GM12878 (cell line): ENCODE measurements around the gene FCHSD2. TPM values are rescaled to one million over a fixed set of nuclear protein-coding genes. Genes with fewer than 3 reads are reported as not detected.

Source experiments
- ATAC-seq: fragments of 200-7000 bp; cut with Tn5 transposase; 3 replicates; pipeline ENCODE4 v1.9.1; 2020; ENCODE audit warnings: mild to moderate bottlenecking, moderate library complexity
- BruUV-seq: library from RNA; stranded (reverse); fragments of 400-500 nt; replicated peaks from 2 replicates; lab custom pipeline; 2021; lab: Mats Ljungman, UMichigan
- CTCF ChIA-PET: fragments of 300-600 bp; sonication (Branson Sonifier 250); formaldehyde crosslinking; extraction: SDS; loops from one replicate; lab custom pipeline; 2021; ENCODE audit warnings: inconsistent platforms; lab: Yijun Ruan, JAX
- POLR2A ChIA-PET: fragments of 350-600 bp; formaldehyde crosslinking; extraction: SDS; loops from one replicate; lab custom pipeline; 2021; ENCODE audit warnings: inconsistent platforms; lab: Charles Lee
- RAD21 ChIA-PET: fragments of 300-600 bp; sonication (Branson Sonifier 250); formaldehyde crosslinking; loops from one replicate; lab custom pipeline; 2023; ENCODE audit warnings: antibody characterized with exemption; ENCODE audit not compliant: unreplicated experiment; lab: Charles Lee
- SMC1A ChIA-PET: fragments of 300-600 bp; sonication (Branson Sonifier 250); formaldehyde crosslinking; loops from one replicate; lab custom pipeline; 2023; ENCODE audit not compliant: unreplicated experiment, uncharacterized antibody; lab: Charles Lee
- DNase-seq: peaks from one replicate; pipeline ENCODE4 v3.0.0-alpha.2; 2011; ENCODE audit warnings: low read depth, low spot score
- FAIRE-seq: peaks from 3 replicates; lab custom pipeline; 2011; peaks lifted over from hg19 to GRCh38; lab: Jason Lieb, UNC
- H2AFZ ChIP-seq: 2 replicates; pipeline ENCODE4 v1.6.0; 2011; ENCODE audit warnings: low read depth, low read length, control low read depth; ENCODE audit not compliant: control insufficient read depth
- H3K27ac ChIP-seq: 2 replicates; pipeline ENCODE4 v1.5.1; 2011; ENCODE audit warnings: control low read depth; ENCODE audit not compliant: control insufficient read depth, insufficient read depth
- H3K27me3 ChIP-seq, 2 experiments: replicated peaks in 1 of 2; 2 replicates each; pipeline versions ENCODE4 v1.6.0 to v1.6.1; 2011; ENCODE audit warnings: low read length in 1 of 2; ENCODE audit not compliant: control insufficient read depth in 2 of 2, insufficient read depth in 2 of 2
- H3K36me3 ChIP-seq, 2 experiments: 2 replicates each; pipeline ENCODE4 v1.5.1; 2011; ENCODE audit warnings: low read length in 1 of 2; ENCODE audit not compliant: control insufficient read depth in 2 of 2, insufficient read depth in 2 of 2
- H3K4me1 ChIP-seq: 2 replicates; pipeline ENCODE4 v1.6.1; 2011; ENCODE audit warnings: mild to moderate bottlenecking, low read length, moderate library complexity, mixed read lengths; ENCODE audit not compliant: control insufficient read depth, insufficient read depth
- H3K4me2 ChIP-seq: 2 replicates; pipeline ENCODE4 v1.6.0; 2011; ENCODE audit warnings: control low read depth; ENCODE audit not compliant: control insufficient read depth, insufficient read depth
- H3K4me3 ChIP-seq: fragments of 200-600 bp; sonication (generic); 2 replicates; pipeline ENCODE4 v1.5.1; 2016
- H3K79me2 ChIP-seq: 2 replicates; pipeline ENCODE4 v1.6.0; 2011; ENCODE audit warnings: low read length; ENCODE audit not compliant: control insufficient read depth, insufficient read depth
- H3K9ac ChIP-seq: 2 replicates; pipeline ENCODE4 v1.8.0; 2011; ENCODE audit warnings: low read length, control low read depth, mixed read lengths; ENCODE audit not compliant: control insufficient read depth, insufficient read depth
- H3K9me3 ChIP-seq: replicated peaks from 3 replicates; pipeline ENCODE4 v1.5.1; 2011; ENCODE audit warnings: mild to moderate bottlenecking, low read length; ENCODE audit not compliant: control insufficient read depth, insufficient read depth
- H4K20me1 ChIP-seq: 2 replicates; pipeline ENCODE4 v1.6.0; 2011; ENCODE audit not compliant: control insufficient read depth, insufficient read depth
- BCL3 ChIP-seq: IDR thresholded peaks from 2 replicates; pipeline ENCODE4 v1.6.1; 2011; ENCODE audit warnings: borderline replicate concordance, low read depth, mild to moderate bottlenecking, moderate library complexity, low read length; ENCODE audit not compliant: insufficient read depth, poor library complexity, severe bottlenecking
- BHLHE40 ChIP-seq, 2 experiments: fragments of 450-650 bp in 1 of 2; IDR thresholded peaks; 2 replicates each; pipeline ENCODE4 v1.6.1; 2011 to 2017; ENCODE audit warnings: low read depth in 2 of 2, borderline replicate concordance in 1 of 2, improper control_type of control experiment in 1 of 2, low read length in 1 of 2, mild to moderate bottlenecking in 1 of 2
- BMI1 ChIP-seq: fragments of 450-650 bp; IDR thresholded peaks from 2 replicates; pipeline ENCODE4 v1.6.1; 2016; ENCODE audit warnings: mild to moderate bottlenecking, moderate library complexity, borderline replicate concordance
- CBFB ChIP-seq: IDR thresholded peaks from 2 replicates; pipeline ENCODE4 v1.6.1; 2016; ENCODE audit warnings: antibody characterized with exemption, low read depth
- CHD2 ChIP-seq: IDR thresholded peaks from 2 replicates; pipeline ENCODE4 v1.6.1; 2011; ENCODE audit warnings: low read depth, low read length, improper control_type of control experiment, borderline replicate concordance
- EGR1 ChIP-seq, 2 experiments: IDR thresholded peaks; 1 replicate in 1 of 2; 2 replicates in 1 of 2; pipeline ENCODE4 v1.6.1; 2011 to 2012; ENCODE audit warnings: low read depth in 2 of 2, low read length in 2 of 2, borderline replicate concordance in 1 of 2, mild to moderate bottlenecking in 1 of 2, moderate library complexity in 1 of 2
- KLF5 ChIP-seq: fragments of 450-650 bp; IDR thresholded peaks from 2 replicates; pipeline ENCODE4 v1.6.1; 2014; ENCODE audit warnings: mild to moderate bottlenecking; ENCODE audit not compliant: partially characterized antibody
- RELB ChIP-seq: fragments of 450-650 bp; IDR thresholded peaks from 2 replicates; pipeline ENCODE4 v1.6.1; 2017; ENCODE audit warnings: low read depth, mild to moderate bottlenecking, moderate library complexity
- RFX5 ChIP-seq: IDR thresholded peaks from 2 replicates; pipeline ENCODE4 v1.6.1; 2011; ENCODE audit warnings: low read depth, low read length, improper control_type of control experiment
- SPI1 ChIP-seq: IDR thresholded peaks from 2 replicates; pipeline ENCODE4 v1.6.1; 2011; ENCODE audit warnings: low read depth, mild to moderate bottlenecking, low read length, moderate library complexity, borderline replicate concordance; ENCODE audit not compliant: insufficient read depth
- SREBF1 ChIP-seq: IDR thresholded peaks from 2 replicates; pipeline ENCODE4 v1.6.1; 2012; ENCODE audit warnings: mild to moderate bottlenecking, low read length
- TBL1XR1 ChIP-seq: IDR thresholded peaks from 2 replicates; pipeline ENCODE4 v1.6.1; 2012; ENCODE audit warnings: low read depth, low read length, improper control_type of control experiment
- TCF7 ChIP-seq: IDR thresholded peaks from 2 replicates; pipeline ENCODE4 v1.6.1; 2014; ENCODE audit warnings: antibody characterized with exemption, borderline replicate concordance
- WGBS: methylation state at CpG from one replicate; pipeline ENCODE4 v1.1.6; 2016; ENCODE audit warnings: low lambda C conversion rate; ENCODE audit not compliant: insufficient replicate concordance, insufficient coverage; ENCODE audit errors: missing lambda C conversion rate; 5-methylcytosine and 5-hydroxymethylcytosine counted together
- in situ Hi-C: fragments of 300-500 bp; cut with MboI; formaldehyde crosslinking; loops from 9 replicates; pipeline ENCODE4 v1.14.3; 2018; ENCODE audit warnings: mixed read lengths
- intact Hi-C: fragments of 100-400 bp; cut with micrococcal nuclease; formaldehyde crosslinking; loops from one replicate; pipeline ENCODE4 v1.14.2; 2022; ENCODE audit not compliant: unreplicated experiment
- polyA plus RNA-seq, 11 experiments: library from polyadenylated mRNA; depleted of rRNA in 4 of 11; unstranded in 6 of 11; stranded (reverse) in 5 of 11; fragments of >200 nt; fragmentation: Nextera tagmentation in 4 of 11; fragmentation: Illumina TruSeq in 1 of 11; extraction: Ambion mirVana in 4 of 11; extraction: Trizol in 1 of 11; gene quantifications; 1 replicate in 1 of 11; 2 replicates in 10 of 11; pipeline versions ENCODE4 v1.2.1 to v1.2.3, GENCODE V29; 2011 to 2016; ENCODE audit warnings: inconsistent platforms in 2 of 11, missing spikeins in 2 of 11, low read depth in 1 of 11
- total RNA-seq, 4 experiments: library from RNA; depleted of rRNA in 3 of 4; stranded (reverse); fragments of >200 nt in 3 of 4; fragmentation: Illumina TruSeq in 1 of 4; extraction: Trizol in 1 of 4; gene quantifications; 2 replicates each; pipeline versions ENCODE4 v1.2.1 to v1.2.3, GENCODE V29; 2013 to 2021
- TF ChIP-seq, protein P1 (sequence below): fragments of 450-650 bp; IDR thresholded peaks from 2 replicates; pipeline ENCODE4 v1.6.1; 2014; ENCODE audit warnings: mild to moderate bottlenecking
- TF ChIP-seq, protein P2 (sequence below): fragments of 150-350 bp; IDR thresholded peaks from 2 replicates; pipeline ENCODE4 v1.6.1; 2016; ENCODE audit warnings: low read depth, low read length

Gene FCHSD2
- total and polyA plus RNA-seq, 10 of the 15 experiments (the other 5 are each of a cell fraction or from before 2014, with no cell fraction given) = 13.2 to 89.8 (median 47.8) TPM

- DNase-seq (peak; percentile 57), ATAC-seq (peak; percentile 78), FAIRE-seq (peak; percentile 80)
- Histone ChIP-seq H3K4me1 (peaks cover 44% of the 10 kb centered on the region), H4K20me1 (no peaks in the 10 kb centered on the region), H3K9me3 (no peaks in the 10 kb centered on the region), H3K4me2 (peak overlapping the region; percentile 65; the same call in 1 of the 2 replicates), H3K9ac (peak overlapping the region; percentile 51), H3K27ac (peak overlapping the region; percentile 41), H3K36me3 (no peaks in the 10 kb centered on the region), H3K27me3 (no peaks in the 10 kb centered on the region), H3K79me2 (no peaks in the 10 kb centered on the region), H3K4me3 (no peak overlapping the region), H2AFZ (peak overlapping the region; percentile 50)
- ChIA-PET POLR2A (interaction anchor here (0.7 to 1.8 kb wide), 4 partner anchors 12 to 57 kb away, joined by 3 to 9 read pairs (median 4); no protein-coding TSS in a partner anchor), CTCF (interaction anchor here (0.8 to 7.8 kb wide), 12 partner anchors 9 to 162 kb away, joined by 3 to 160 read pairs (median 5); no protein-coding TSS in a partner anchor), RAD21 (interaction anchor here (0.6 to 2.7 kb wide), 16 partner anchors 10 to 146 kb away, joined by 3 to 22 read pairs (median 4); partner anchors contain the start of gene FCHSD2), SMC1A (interaction anchor here (0.8 to 10.1 kb wide), 12 partner anchors 11 to 521 kb away, joined by 3 to 188 read pairs (median 4); no protein-coding TSS in a partner anchor)
- BruUV-seq = no TSS peak
- in situ Hi-C loops (loop anchor here (5.0 to 25.0 kb wide), 3 partner anchors 48 to 352 kb away; no protein-coding TSS in a partner anchor), intact Hi-C loops (no loop called here)
- 17% methylated on average over 8 of the region's 8 CpGs for WGBS
- TF ChIP-seq CHD2 = peak; percentile 80; the same call in 1 of the 2 replicates
- no peak for TF ChIP-seq TCF7
- TF ChIP-seq KLF5 = no peak
- TF ChIP-seq BMI1 = no peak
- no peak for TF ChIP-seq BCL3
- TF ChIP-seq BHLHE40 (IDR thresholded peaks at IDR 0.05; ENCODE audit: borderline replicate concordance in 1 of 2, low read depth in 2 of 2, low read length in 1 of 2) = peak; percentile 39 to 73; a peak in 3 of 4 replicates
- TF ChIP-seq, protein P1, sequence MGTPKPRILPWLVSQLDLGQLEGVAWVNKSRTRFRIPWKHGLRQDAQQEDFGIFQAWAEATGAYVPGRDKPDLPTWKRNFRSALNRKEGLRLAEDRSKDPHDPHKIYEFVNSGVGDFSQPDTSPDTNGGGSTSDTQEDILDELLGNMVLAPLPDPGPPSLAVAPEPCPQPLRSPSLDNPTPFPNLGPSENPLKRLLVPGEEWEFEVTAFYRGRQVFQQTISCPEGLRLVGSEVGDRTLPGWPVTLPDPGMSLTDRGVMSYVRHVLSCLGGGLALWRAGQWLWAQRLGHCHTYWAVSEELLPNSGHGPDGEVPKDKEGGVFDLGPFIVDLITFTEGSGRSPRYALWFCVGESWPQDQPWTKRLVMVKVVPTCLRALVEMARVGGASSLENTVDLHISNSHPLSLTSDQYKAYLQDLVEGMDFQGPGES = no peak
- TF ChIP-seq, protein P2, sequence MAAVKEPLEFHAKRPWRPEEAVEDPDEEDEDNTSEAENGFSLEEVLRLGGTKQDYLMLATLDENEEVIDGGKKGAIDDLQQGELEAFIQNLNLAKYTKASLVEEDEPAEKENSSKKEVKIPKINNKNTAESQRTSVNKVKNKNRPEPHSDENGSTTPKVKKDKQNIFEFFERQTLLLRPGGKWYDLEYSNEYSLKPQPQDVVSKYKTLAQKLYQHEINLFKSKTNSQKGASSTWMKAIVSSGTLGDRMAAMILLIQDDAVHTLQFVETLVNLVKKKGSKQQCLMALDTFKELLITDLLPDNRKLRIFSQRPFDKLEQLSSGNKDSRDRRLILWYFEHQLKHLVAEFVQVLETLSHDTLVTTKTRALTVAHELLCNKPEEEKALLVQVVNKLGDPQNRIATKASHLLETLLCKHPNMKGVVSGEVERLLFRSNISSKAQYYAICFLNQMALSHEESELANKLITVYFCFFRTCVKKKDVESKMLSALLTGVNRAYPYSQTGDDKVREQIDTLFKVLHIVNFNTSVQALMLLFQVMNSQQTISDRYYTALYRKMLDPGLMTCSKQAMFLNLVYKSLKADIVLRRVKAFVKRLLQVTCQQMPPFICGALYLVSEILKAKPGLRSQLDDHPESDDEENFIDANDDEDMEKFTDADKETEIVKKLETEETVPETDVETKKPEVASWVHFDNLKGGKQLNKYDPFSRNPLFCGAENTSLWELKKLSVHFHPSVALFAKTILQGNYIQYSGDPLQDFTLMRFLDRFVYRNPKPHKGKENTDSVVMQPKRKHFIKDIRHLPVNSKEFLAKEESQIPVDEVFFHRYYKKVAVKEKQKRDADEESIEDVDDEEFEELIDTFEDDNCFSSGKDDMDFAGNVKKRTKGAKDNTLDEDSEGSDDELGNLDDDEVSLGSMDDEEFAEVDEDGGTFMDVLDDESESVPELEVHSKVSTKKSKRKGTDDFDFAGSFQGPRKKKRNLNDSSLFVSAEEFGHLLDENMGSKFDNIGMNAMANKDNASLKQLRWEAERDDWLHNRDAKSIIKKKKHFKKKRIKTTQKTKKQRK = no peak
- no peak for TF ChIP-seq EGR1 (IDR thresholded peaks at IDR 0.05; ENCODE audit: borderline replicate concordance in 1 of 2, low read depth in 2 of 2, low read length in 2 of 2)
- TF ChIP-seq CBFB = 0 out of 2 replicates have a peak, but pooled peaks have one; percentile 33
- no peak for TF ChIP-seq SREBF1
- TF ChIP-seq TBL1XR1 = no peak
- TF ChIP-seq SPI1 = peak; percentile 99
- 0 out of 2 replicates have a peak, but pooled peaks have one; percentile 13 for TF ChIP-seq RFX5
- TF ChIP-seq RELB = peak; percentile 60; the same call in 1 of the 2 replicates
These were observed 47.2 kb upstream of the FCHSD2 start for GRCh38 chr11:73189315-73189714.
